Heart right ventricle (tissue), 16 donors: Measurements from ENCODE around the gene LRRC10. TPM values are rescaled to one million over a fixed set of nuclear protein-coding genes. Genes with fewer than 3 reads are reported as not detected.

Experiments
- ATAC-seq, 8 donors: fragments of 200-7000 bp; cut with Tn5 transposase; one replicate each; pipeline ENCODE4 v1.9.1; 2020; ENCODE audit warnings: mild to moderate bottlenecking in 8 of 8, moderate library complexity in 8 of 8, moderate number of reproducible peaks in 1 of 8
- DNase-seq, 2 donors: peaks; one replicate each; pipeline ENCODE4 v3.0.0-alpha.2; 2020
- H3K27ac ChIP-seq, 10 donors: fragments of 200-600 bp; sonication (generic) in 2 of 10; one replicate each; pipeline versions ENCODE4 v1.5.0 to v1.8.0; 2020 to 2022; ENCODE audit warnings: mild to moderate bottlenecking in 3 of 10
- H3K27me3 ChIP-seq, 7 donors: fragments of 200-600 bp; one replicate each; pipeline ENCODE4 v1.8.0; 2021 to 2022; ENCODE audit warnings: mild to moderate bottlenecking in 2 of 7
- H3K36me3 ChIP-seq, 9 donors: fragments of 200-600 bp; sonication (generic) in 1 of 9; one replicate each; pipeline versions ENCODE4 v1.5.0 to v1.8.0; 2020 to 2022; ENCODE audit warnings: mild to moderate bottlenecking in 2 of 9
- H3K4me1 ChIP-seq, 9 donors: fragments of 200-600 bp; sonication (generic) in 1 of 9; one replicate each; pipeline versions ENCODE4 v1.5.0 to v1.8.0; 2020 to 2022; ENCODE audit warnings: mild to moderate bottlenecking in 4 of 9
- H3K4me3 ChIP-seq, 10 donors: fragments of 200-600 bp; sonication (generic) in 2 of 10; one replicate each; pipeline versions ENCODE4 v1.5.0 to v1.8.0; 2020 to 2022; ENCODE audit warnings: mild to moderate bottlenecking in 7 of 10, moderate library complexity in 2 of 10
- H3K9me3 ChIP-seq, 11 donors: fragments of 200-600 bp in 10 of 11; sonication (generic) in 2 of 11; one replicate each; pipeline versions ENCODE4 v1.5.0 to v1.8.0; 2013 to 2022; ENCODE audit warnings: mild to moderate bottlenecking in 2 of 11, control low read depth in 1 of 11, moderate library complexity in 1 of 11
- WGBS, 2 donors: extraction: QIAGEN DNeasy Blood & Tissue Kit; methylation state at CpG; one replicate each; pipeline ENCODE4 v1.1.7; 2013; ENCODE audit warnings: inconsistent platforms in 1 of 2; 5-methylcytosine and 5-hydroxymethylcytosine counted together
- intact Hi-C, 10 donors: fragments of 100-400 bp; cut with DNase I; formaldehyde crosslinking; loops; one replicate each; pipeline versions ENCODE4 v1.11.1 to v1.14.2; 2022
- polyA plus RNA-seq, 2 donors: library from polyadenylated mRNA; stranded (reverse); fragments of 200-250 nt; gene quantifications; one replicate each; pipeline ENCODE4 v1.2.3, GENCODE V29; 2013
- total RNA-seq, 10 donors: library from RNA; stranded (reverse); fragmentation: NEBNext Ultra II Directional in 3 of 10; extraction: Animal tissue kit (Norgen Biotek cat#: 25700) in 3 of 10; gene quantifications; one replicate each; pipeline versions ENCODE4 v1.2.1 to v1.2.4, GENCODE V29; 2021 to 2023
- TF ChIP-seq, protein P1 (sequence below), 9 donors: fragments of 200-600 bp; sonication (generic) in 2 of 9; IDR thresholded peaks; one replicate each; pipeline versions ENCODE4 v1.5.0 to v1.8.0; 2021 to 2022; ENCODE audit warnings: antibody characterized with exemption in 9 of 9, mild to moderate bottlenecking in 5 of 9, moderate library complexity in 1 of 9
- donor health status: Arrhythmogenic right ventricular cardiomyopathy.
- donor health status: ischemic (EF 13 %, LVEDD 7.1; RV severe dilation, severe dysfunction).
- donor health status: healthy with polysubstance abuse.
- donor health status: DM: no; HTN: yes; CAD: no.
- donor health status: DM: no; HTN: no; CAD: no.
- donor health status: ischemic (EF 25% LVEDD 6.9; RV normal size, moderate dysfunction).
- donor health status: ischemic (EF 25% LVEDD 5.7; RV mildly dilated, moderate dysfunction).
- donor health status: healthy.
- donor health status: DM: yes; HTN: yes; CAD: no.
- donor health status: Ischemic cardiomyopathy.
- donor health status: ischemic (EF 35%, LVEDD 5.7; RV mildly dilated, moderate dysfunction).
- donor health status: nonischemic (EF 11% LVEDD 7.7; RV severe dilation, severe dysfunction).
- donor health status: DM: yes; HTN: yes; CAD: no.
- donor health status: PGD.
- donor health status: ischemic (EF 29% LVEDD 5.4; RV normal size, mild dysfunction).
- donor health status: nonischemic (EF 23%, LVEDD 6.1; RV moderate dilation, normal function).

The LRRC10 gene
- total and polyA plus RNA-seq, 12 donors = 3.4 to 75.7 (median 39.2) TPM

DNA sequence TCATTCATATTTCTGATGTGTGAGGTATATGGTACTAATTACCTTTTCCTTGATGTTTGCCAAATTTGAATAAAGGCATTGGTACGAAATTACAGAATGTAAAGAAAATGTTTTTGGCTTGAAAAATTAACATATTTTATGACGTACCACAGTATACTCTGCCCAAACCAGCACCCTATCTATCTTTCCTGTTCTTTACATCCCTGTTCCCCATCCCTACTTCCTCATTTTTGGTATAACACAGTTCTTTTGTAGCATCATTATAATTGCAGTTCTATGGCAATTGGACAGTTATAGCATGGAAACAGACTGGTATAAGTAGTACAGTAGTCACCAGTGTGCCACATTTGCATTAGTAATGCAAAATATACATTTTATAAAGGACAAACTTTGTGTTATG lies 32.4 kb downstream of the LRRC10 start:
- intact Hi-C loops = loop anchor here in 8 of 10 donors (10.0 kb wide), 4 partner anchors 163 to 223 kb away; partner anchors contain the start of gene YEATS4 (in 3 of the 8)
- ATAC-seq = no peak

DNA sequence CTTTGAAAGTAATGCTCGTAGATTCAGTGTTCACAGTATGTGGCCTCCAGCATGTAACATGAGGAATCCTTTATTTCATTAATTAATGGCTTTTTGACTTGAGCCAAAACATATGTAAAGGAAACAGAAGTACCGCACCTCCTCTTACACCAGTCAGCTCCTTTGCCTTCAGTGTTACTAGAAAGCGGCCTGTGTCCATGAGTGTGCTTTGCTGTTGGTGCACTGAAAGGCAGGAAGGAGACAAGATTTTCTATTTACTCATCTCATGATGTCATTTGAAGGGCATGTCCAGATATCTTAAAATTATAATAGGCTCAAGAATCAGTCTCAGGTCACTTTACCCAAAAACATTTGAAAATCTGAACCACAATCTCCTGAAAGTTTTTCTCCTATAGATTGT lies 35.4 kb downstream of the LRRC10 start:
- Histone ChIP-seq H3K9me3 (no peaks in the 10 kb centered on the region), H3K36me3 (peaks cover 0 to 57% (median 21%) of the 10 kb centered on the region in 9 donors), H3K27ac (no peak overlapping the region), H3K27me3 (no peaks in the 10 kb centered on the region), H3K4me3 (no peak overlapping the region), H3K4me1 (peaks cover 0 to 8% (median 0%) of the 10 kb centered on the region in 9 donors)
- 90 to 100% methylated on average over 3 of the region's 3 CpGs for WGBS, 2 donors
- ATAC-seq = no peak
- no peak for DNase-seq
- intact Hi-C loops = loop anchor here in 8 of 10 donors (10.0 kb wide), 4 partner anchors 161 to 221 kb away; partner anchors contain the start of gene YEATS4 (in 3 of the 8)
- TF ChIP-seq, protein P1, sequence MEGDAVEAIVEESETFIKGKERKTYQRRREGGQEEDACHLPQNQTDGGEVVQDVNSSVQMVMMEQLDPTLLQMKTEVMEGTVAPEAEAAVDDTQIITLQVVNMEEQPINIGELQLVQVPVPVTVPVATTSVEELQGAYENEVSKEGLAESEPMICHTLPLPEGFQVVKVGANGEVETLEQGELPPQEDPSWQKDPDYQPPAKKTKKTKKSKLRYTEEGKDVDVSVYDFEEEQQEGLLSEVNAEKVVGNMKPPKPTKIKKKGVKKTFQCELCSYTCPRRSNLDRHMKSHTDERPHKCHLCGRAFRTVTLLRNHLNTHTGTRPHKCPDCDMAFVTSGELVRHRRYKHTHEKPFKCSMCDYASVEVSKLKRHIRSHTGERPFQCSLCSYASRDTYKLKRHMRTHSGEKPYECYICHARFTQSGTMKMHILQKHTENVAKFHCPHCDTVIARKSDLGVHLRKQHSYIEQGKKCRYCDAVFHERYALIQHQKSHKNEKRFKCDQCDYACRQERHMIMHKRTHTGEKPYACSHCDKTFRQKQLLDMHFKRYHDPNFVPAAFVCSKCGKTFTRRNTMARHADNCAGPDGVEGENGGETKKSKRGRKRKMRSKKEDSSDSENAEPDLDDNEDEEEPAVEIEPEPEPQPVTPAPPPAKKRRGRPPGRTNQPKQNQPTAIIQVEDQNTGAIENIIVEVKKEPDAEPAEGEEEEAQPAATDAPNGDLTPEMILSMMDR (IDR thresholded peaks at IDR 0.05) = no peak

More for the DNA sequence above, 32.4 kb downstream of the LRRC10 start:
- Histone ChIP-seq H3K36me3 (peaks cover 0 to 33% (median 13%) of the 10 kb centered on the region in 9 donors), H3K4me1 (peaks cover 0 to 14% (median 0%) of the 10 kb centered on the region in 9 donors), H3K27ac (no peak overlapping the region), H3K9me3 (no peaks in the 10 kb centered on the region), H3K27me3 (no peaks in the 10 kb centered on the region), H3K4me3 (no peak overlapping the region)
- TF ChIP-seq, protein P1 (IDR thresholded peaks at IDR 0.05) = no peak
- WGBS, 2 donors = 85 to 91% methylated on average over 2 of the region's 2 CpGs
- DNase-seq = no peak

DNA sequence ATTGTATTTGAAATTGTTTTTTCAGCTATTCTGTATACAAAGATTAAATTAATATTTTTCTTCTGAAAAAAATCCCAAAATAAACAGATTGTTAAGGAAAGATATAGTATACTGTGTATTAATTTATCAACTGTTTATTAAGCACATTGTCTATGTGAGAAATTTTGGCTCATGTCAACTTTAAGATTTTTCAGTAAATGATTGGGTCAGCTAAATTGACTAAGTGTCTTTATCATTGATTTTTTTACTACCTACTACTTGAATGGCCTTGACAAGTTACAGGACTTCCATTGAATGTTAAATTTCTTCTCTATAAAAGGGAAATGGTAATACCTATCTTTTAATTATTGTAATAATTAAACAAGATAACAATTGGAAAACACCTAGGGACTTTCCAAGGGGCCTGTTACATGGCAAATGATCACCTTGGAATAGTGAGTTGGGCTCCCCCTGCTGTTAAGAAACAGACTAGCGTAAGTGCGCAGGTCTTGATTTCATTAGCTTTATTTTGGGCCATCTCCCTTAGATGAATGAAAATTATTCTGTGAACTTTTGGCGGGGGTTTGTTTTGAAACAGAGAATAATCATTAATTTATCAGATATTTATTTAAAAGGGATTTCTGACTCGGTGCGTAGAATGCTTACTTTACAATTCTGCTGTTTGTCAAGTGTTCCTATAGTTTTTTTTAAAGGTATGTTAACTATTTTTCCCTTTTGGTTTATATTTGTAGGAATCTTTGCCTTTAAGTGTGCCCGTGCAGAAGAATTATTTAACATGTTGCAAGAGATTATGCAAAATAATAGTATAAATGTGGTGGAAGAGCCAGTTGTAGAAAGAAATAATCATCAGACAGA lies 39.9 kb downstream of the LRRC10 start:
- DNase-seq = peak in 1 of 2 donors; percentile 56
- Histone ChIP-seq H3K27me3 (no peaks in the 10 kb centered on the region), H3K4me3 (no peak overlapping the region), H3K27ac (no peak overlapping the region), H3K4me1 (peaks cover 0 to 9% (median 0%) of the 10 kb centered on the region in 9 donors), H3K9me3 (no peaks in the 10 kb centered on the region), H3K36me3 (peaks cover 0 to 79% (median 21%) of the 10 kb centered on the region in 9 donors)
- TF ChIP-seq, protein P1 (IDR thresholded peaks at IDR 0.05) = peak; percentile 59 to 92 (median 81)
- 50 to 53% methylated on average over 6 of the region's 6 CpGs for WGBS, 2 donors
- intact Hi-C loops = loop anchor here (1.0 to 10.0 kb wide), 12 partner anchors 98 to 216 kb away; partner anchors contain the start of genes YEATS4 (in 6 of the 10) and FRS2 (in 5 of the 10)
- peak in 7 of 8 donors; percentile 49 to 77 (median 65) for ATAC-seq

DNA sequence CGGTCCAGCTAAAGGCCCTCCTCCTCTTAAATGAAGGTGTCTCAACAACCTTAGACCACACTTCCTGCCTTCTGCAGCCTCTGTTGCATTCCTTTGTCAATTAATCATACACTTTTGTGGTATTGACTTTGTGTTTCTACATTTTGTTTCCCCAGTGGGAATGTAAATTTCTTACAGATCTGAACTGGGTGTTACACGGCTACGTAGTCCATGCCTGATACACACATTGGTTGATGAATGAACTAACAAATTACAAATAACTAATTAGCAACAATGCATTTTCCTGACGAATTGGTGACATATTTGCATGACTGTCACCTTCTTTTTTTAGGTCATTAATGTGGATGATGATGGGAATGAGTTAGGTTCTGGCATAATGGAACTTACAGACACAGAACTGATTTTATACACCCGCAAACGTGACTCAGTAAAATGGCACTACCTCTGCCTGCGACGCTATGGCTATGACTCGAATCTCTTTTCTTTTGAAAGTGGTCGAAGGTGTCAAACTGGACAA lies 40.6 kb downstream of the LRRC10 start:
- DNase-seq = no peak
- Histone ChIP-seq H3K9me3 (no peaks in the 10 kb centered on the region), H3K27me3 (no peaks in the 10 kb centered on the region), H3K36me3 (peaks cover 0 to 79% (median 19%) of the 10 kb centered on the region in 9 donors), H3K27ac (no peak overlapping the region), H3K4me3 (no peak overlapping the region), H3K4me1 (peaks cover 0 to 9% (median 0%) of the 10 kb centered on the region in 9 donors)
- no peak for ATAC-seq
- intact Hi-C loops = loop anchor here (1.0 to 10.0 kb wide), 12 partner anchors 98 to 215 kb away; partner anchors contain the start of genes FRS2 (in 8 of the 10) and YEATS4 (in 6 of the 10)
- 91 to 92% methylated on average over 10 of the region's 10 CpGs for WGBS, 2 donors
- TF ChIP-seq, protein P1 (IDR thresholded peaks at IDR 0.05) = no peak
